HG02840 (cell line): ENCODE results near the gene SAAL1.

ENCODE experiments used
- ATAC-seq: cut with Tn5 transposase; IDR thresholded peaks from one replicate; pipeline ENCODE4 v1.9.1; 2021; ENCODE audit warnings: mild to moderate bottlenecking, moderate library complexity, moderate number of reproducible peaks; ENCODE audit not compliant: unreplicated experiment, low FRiP score

The SAAL1 gene

GRCh38 chr11:18088966-18089365 is 16.9 kb downstream of the SAAL1 start:
- no peak for ATAC-seq

GRCh38 chr11:18088366-18088765 is 17.5 kb downstream of the SAAL1 start:
- no peak for ATAC-seq

GRCh38 chr11:18081551-18081950 is 24.3 kb downstream of the SAAL1 start:
- no peak for ATAC-seq

GRCh38 chr11:18080451-18080850 is 25.4 kb downstream of the SAAL1 start:
- ATAC-seq, result no peak

GRCh38 chr11:18078909-18079308 is 27.0 kb downstream of the SAAL1 start:
- no peak for ATAC-seq

- no peak for ATAC-seq
Measured at GRCh38 chr11:18075444-18075843, 30.4 kb downstream of the SAAL1 start.

GRCh38 chr11:18071098-18071705 is 34.7 kb downstream of the SAAL1 start:
- ATAC-seq, result no peak

GRCh38 chr11:18067372-18067771 is 38.5 kb downstream of the SAAL1 start:
- no peak for ATAC-seq

- no peak for ATAC-seq
Measured at GRCh38 chr11:18066626-18067025, 39.3 kb downstream of the SAAL1 start.

- no peak for ATAC-seq
Measured at GRCh38 chr11:18065572-18065971, 40.3 kb downstream of the SAAL1 start.

- no peak for ATAC-seq
Measured at GRCh38 chr11:18064450-18065054, 41.3 kb downstream of the SAAL1 start.

GRCh38 chr11:18063862-18064434 is 41.9 kb downstream of the SAAL1 start:
- no peak for ATAC-seq

GRCh38 chr11:18063125-18063524 is 42.8 kb downstream of the SAAL1 start:
- ATAC-seq, result no peak

GRCh38 chr11:18061351-18061750 is 44.5 kb downstream of the SAAL1 start:
- no peak for ATAC-seq

- no peak for ATAC-seq
Measured at GRCh38 chr11:18056561-18057181, 49.2 kb downstream of the SAAL1 start.

GRCh38 chr11:18054511-18055103 is 51.3 kb downstream of the SAAL1 start:
- no peak for ATAC-seq

- ATAC-seq, result no peak
Measured at GRCh38 chr11:18050848-18051247, 55.0 kb downstream of the SAAL1 start.

- ATAC-seq, result no peak
Measured at GRCh38 chr11:18046116-18046777, 59.6 kb downstream of the SAAL1 start, which contains the start of gene TPH1. TSS of gene TPH1 (minus strand) at chr11:18046269. CDS start at chr11:18040762, 5,507 bp downstream.

- no peak for ATAC-seq
Measured at GRCh38 chr11:18036456-18036855, 69.4 kb downstream of the SAAL1 start.
